DLD1 (cell line): ENCODE data around the gene PIP5K1C.

Source experiments
- in situ Hi-C: cut with HindIII; loops from 2 replicates; pipeline ENCODE4 v1.10.0; 2017; ENCODE audit warnings: low sequenced_read_pairs

Gene PIP5K1C

DNA sequence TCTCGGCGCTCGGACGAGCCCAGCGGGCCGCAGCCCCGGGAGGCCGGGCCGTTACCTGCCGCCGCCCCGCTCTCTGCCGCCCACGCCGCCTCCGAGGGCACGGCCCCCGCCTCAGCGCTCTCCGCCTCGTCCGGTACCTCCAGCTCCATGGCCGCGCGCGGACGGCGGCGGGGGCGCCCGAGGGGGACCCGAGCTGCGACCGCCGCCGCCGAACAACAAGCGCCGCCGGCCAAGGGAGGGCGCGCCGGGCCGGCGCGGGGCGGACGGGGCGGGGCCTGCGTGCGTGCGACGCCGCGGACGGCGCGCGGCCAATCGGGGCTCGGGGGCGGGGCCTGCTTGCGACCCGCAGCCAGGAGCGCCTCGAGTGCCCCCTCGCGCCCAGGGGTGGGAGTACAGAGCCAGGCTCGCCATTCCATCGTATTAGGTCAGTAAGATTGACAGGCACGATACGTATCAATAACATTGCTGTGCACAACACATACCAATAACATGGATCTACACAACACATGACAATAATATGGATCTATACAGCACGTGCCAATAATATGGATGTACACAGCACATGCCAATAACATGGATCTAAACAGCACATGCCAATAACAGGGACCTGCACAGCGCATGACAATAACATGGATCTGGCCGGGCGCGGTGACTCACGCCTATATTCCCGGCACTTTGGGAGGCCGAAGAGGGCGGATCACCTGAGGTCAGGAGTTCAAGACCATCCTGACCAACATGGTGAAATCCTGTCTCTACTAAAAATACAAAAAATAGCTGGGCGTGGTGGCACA is at the start of gene PIP5K1C:
Gene PIP5K1C, minus strand, starts transcription at position 227 of the 791 bp plus-strand sequence. Its CDS starts 78 bp downstream, at position 149.
- in situ Hi-C loops, result no loop called here

DNA sequence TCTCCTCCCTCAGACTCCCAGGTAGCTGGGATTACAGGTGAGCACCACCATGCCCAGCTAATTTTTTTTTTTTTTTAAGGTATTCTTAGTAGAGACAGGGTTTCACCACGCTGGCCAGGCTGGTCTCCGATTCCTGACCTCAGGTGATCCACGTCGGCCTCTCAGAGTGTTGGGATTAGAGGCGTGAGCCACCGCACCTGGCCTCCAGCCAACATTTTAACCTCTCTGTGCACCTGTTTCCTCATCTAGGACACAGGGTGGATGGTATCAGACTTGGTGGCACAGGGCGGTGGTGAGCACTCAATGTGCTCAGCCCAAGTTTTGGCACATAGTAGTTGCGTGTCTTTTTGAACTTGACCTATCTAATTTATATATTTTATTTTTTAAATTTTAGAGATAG is 48.7 kb upstream of the PIP5K1C start:
- in situ Hi-C loops, result no loop called here

GRCh38 chr19:3746371-3747056 is 46.2 kb upstream of the PIP5K1C start:
- in situ Hi-C loops, result no loop called here

DNA sequence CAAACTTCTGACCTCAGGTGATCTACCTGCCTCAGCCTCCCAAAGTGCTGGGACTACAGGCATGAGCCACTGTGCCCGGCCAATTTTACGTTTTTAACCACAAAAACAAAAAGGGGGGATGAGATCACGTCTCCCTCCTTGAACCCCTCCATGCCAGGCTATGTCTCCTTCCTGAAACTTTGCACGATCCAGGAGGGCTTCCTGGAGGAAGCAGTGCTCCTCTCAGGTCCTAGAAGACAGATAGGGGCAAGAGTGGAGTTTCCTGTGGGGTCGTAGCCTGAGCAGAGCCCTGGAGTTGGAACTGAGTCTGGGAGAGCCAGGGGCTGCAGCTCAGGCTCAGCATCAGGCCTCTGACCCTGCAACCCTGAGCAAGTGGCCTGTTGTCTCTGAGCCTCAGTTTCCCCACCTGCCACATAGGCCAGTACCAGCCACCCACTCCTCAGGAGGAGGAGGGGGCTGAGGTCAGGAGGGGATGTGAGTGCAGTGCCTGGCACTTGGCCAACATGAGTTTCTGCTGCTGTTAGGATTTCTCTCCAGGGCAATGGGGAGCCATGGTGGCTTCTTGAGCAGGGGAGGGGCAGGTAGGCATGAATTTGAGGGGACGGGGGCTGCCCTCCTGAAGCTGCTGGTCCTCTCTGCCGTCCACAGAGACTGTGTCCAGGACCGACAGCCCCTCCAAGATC is 45.2 kb upstream of the PIP5K1C start:
- in situ Hi-C loops, result no loop called here

DNA sequence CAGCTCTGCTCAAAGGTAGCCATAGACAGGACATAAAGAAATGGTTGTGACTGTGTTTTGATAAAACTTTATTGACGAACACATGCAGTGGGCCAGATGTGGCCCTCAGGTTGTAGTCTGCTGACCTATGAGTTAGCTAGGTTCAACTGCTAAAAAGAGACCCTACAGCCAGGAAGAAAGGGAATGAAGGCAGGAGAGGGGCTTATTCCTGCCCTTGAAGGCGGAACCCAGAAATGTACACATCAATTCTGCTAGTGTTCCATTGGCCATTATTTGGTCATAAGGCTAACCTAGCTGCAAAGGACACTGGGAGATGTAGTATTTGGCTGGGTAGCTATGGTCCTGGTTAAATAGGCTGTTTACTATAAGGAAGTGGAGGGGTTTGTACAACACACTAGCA is 43.2 kb upstream of the PIP5K1C start:
- in situ Hi-C loops, result no loop called here

DNA sequence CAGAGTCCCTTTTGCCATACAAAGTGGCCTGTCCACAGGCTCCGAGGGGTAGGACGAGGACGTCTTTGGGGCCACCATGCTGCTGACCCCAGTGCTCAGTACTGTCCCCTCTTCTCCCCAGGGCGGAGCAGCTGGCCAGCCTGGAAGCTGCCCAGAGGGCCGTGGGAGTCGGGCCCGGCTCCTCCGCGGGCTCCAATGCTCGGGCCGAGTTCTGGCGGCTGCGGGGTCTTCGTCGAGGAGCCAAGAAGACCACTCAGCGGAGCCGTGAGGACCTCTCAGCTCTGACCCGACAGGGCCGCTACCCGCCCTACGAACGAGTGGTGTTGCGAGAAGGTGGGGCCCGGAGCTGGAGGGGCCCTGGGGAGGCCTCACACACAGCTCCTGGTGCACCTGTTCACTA is 40.2 kb upstream of the PIP5K1C start:
- in situ Hi-C loops, result no loop called here

DNA sequence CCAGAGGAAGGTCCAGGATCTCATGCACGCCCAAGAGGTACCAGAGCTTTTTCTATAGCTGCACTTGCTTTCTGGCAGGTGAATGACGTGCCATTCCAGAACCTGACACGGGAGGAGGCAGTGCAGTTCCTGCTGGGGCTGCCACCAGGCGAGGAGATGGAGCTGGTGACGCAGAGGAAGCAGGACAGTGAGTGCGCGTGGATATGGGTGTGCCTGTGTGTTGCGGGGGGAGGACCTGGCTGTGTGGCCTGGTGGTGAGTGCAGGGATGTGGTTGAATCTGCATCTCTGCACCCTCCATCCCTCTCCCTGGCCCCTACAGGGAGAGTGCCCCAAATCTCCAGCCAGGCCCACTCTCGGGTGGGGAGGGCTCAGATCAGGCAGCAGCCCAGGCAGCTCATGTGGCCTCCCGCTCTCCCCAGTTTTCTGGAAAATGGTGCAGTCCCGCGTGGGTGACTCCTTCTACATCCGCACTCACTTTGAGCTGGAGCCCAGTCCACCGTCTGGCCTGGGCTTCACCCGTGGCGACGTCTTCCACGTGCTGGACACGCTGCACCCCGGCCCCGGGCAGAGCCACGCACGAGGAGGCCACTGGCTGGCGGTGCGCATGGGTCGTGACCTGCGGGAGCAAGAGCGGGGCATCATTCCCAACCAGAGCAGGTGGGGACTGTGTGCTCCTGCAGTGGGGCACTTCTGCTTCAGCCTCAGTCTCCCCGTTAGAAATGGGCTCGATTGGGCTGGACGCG is 38.4 kb upstream of the PIP5K1C start:
- in situ Hi-C loops, result no loop called here

DNA sequence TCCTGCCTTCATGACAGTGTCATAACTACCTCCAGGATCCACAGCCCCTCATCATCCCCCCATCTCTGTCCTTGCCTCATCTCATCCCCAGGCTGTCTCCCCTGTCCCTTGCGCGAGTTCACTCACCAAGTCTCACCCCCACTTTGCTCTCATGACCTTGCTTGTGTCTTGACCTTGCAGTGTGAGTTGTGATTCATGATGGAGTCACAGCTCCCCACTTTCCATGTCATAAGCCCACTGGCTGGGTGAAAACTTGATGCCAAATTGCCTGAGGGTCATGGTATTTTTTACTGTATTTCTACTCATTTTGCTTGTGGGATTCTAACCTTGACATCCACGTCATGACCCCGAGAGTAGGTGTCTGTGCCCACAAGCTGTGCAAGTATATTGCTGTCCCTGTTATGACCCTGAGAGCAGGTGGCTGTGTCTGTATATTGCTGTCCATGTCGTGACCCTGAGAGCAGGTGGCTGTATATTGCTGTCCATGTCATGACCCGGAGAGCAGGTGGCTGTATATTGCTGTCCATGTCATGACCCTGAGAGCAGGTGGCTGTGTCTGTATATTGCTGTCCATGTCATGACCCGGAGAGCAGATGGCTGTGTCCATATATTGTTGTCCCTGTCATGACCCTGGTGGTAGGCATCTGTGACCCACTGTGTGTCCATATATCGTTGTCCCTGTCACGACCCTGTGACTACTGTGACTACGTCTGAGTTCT is 37.4 kb upstream of the PIP5K1C start:
- in situ Hi-C loops, result no loop called here

DNA sequence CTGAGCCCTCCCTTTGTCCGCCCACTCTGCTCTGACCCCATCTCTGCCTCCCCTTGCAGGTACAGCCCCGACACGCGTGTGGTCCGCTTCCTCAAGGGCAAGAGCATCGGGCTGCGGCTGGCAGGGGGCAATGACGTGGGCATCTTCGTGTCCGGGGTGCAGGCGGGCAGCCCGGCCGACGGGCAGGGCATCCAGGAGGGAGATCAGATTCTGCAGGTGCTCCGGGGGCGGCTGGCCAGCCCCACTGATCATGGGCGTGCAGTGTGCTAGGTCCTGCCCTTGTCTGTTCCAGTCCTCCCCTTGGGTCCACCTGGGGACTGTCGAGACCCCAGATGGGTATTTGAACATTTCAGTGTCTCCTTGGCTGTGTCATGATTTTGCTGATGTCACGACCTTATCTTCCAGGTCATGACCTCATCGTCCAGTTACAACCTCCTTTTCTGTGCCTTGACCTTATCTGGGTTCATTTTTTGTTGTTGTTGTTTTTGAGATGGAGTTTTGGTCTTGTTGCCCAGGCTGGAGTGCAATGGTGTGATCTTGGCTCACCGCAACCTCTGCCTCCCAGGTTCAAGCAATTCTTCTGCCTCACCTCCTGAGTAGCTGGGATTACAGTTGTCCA is 35.9 kb upstream of the PIP5K1C start:
- in situ Hi-C loops, result no loop called here

- in situ Hi-C loops, result no loop called here
Measured at GRCh38 chr19:3734310-3734600, 34.0 kb upstream of the PIP5K1C start.

DNA sequence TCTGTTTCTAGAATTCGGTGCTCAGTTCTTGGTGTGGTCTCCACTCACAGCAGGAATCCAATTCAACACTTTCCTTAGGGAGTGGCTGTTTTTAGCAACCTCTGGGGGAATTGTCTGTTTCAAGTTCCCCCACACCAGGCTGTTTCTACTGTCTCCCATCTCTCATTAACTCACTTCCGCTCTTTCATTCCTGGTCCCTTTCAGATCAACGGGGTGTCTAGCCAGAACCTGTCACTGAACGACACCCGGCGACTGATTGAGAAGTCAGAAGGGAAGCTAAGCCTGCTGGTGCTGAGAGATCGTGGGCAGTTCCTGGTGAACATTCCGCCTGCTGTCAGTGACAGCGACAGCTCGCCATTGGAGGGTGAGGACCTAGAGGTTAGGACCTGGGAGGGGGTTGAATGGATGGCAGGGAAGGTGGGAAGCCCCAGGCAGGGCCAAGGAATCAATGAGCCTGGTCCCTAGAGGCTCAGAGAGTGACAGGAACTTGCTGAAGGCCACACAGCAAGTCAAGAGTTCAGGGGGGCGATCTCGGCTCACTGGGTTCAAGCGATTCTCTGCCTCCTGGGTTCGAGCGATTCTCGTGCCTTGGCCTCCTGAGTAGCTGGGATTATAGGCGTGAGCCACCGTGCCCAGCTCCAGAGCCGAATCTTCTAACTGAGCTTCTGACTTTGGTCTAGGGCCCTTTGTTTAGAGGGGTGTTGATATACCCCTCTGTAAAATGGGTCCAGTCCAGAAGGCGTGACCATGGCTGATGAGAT is 33.5 kb upstream of the PIP5K1C start:
- in situ Hi-C loops, result no loop called here

DNA sequence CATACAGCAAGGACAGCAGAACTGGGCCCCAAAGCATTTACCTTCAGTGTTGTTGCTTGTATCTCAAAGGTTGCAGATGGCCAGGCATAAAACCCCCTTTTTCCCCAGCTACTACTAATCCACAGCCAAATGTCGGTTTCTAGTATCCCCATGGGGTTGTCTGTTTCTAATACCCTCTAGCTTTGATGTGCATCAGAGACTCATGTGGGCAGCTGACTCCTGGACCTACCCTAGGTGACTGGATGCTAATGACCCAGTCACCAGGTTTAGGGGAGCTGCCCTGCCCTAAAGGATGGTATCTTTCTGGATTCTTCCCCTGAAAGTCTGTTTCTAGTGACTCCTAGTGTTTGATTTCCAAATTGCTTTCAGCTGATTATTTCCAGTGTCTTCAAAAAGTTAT is 31.8 kb upstream of the PIP5K1C start:
- in situ Hi-C loops, result no loop called here

- in situ Hi-C loops, result no loop called here
Measured at GRCh38 chr19:3730457-3730958, 30.2 kb upstream of the PIP5K1C start.

GRCh38 chr19:3725640-3726310 is 25.5 kb upstream of the PIP5K1C start:
- in situ Hi-C loops, result no loop called here

DNA sequence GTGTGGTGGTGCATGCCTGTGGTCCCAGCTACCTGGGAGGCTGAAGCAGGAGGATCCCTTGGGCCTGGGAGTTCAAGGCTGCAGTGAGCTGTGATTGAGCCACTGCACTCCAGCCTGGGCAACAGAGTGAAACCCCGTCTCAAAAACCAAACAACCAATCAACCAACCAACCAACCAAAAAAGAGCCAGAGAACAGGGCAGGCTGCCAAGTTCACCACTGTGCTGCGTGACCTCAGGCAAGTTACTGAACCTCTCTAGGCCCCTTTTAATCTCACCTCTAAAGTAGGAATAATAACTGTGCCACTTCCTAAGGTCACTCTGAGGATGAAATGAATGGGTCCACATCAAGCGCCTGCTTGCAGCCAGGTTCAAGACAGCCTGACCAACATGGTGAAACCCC is 24.9 kb upstream of the PIP5K1C start:
- in situ Hi-C loops, result no loop called here

DNA sequence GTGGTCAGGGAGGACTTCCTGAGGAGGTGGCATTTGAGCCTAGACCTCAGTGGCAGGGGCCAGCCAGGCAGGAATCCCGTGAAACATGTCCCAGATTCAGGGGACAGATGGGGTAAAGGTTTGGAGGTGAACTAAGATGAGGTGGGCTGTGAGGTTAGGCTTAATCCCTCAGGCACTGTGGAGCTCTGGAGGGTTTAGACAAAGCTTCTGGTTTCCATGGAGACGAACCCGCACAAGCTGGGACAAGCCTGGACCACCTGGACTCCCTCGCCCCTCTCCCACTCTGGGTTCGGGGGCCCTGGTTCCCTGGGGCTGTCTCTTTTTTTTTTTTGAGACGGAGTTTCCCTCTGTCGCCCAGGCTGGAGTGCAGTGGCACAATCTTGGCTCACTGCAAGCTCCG is 23.6 kb upstream of the PIP5K1C start:
- in situ Hi-C loops, result loop anchor here (5.0 kb wide), 1 partner anchor 33 kb away; no protein-coding TSS in a partner anchor

- in situ Hi-C loops, result loop anchor here (5.0 kb wide), 1 partner anchor 34 kb away; no protein-coding TSS in a partner anchor
Measured at GRCh38 chr19:3723110-3723488, 22.8 kb upstream of the PIP5K1C start.

DNA sequence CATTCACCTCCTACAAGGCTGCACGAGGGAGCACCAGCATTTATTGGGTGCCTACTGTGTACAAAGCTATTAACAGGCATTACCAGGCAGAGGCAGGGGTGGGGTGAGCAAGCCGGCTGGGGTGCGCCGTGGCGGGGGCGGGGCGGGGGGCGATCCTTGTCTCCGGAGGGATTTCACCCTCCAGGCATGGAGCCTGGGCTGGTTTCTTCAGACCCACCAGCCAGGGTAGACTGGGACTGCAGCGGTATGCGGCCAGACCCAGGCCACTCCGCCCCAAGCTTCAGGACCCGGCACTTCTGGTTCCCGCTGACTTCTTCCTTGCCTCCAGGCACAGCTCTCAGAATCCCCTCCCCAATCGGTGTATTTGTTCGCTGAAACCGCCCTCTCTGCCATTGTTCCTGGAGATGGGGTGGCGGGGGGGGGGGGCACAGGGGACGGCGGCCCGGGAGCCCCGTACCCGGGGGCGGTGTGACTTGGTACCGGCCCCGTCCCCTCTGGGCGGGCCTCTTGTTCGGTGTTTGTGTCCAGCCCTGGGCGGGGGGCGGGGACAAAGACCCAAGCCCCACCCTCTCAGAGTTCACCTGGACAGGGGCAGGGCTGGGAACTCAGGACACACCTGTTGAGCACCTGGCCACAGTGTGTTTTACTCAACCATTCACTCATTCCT is 22.3 kb upstream of the PIP5K1C start:
- in situ Hi-C loops, result loop anchor here (5.0 kb wide), 1 partner anchor 35 kb away; no protein-coding TSS in a partner anchor
